ENCODE results near the gene SLC38A2.

Gene SLC38A2

GRCh38 chr12:46369474-46370379 is 2.8 kb downstream of the SLC38A2 start:
- ChIA-PET POLR2A (ENCODE audit: low non-redundant PET) (no interaction called here), CTCF (no interaction called here)
- H3K27ac ChIP-seq, result no peak overlapping the region
- TF ChIP-seq CTCF (conservative IDR thresholded peaks at IDR 0.05; ENCODE audit: low read depth), result no peak
- DNase-seq (ENCODE audit: low spot score), result no peak

- POLR2A ChIA-PET (ENCODE audit: low non-redundant PET), result no interaction called here
- DNase-seq (ENCODE audit: low spot score), result no peak
- no peak overlapping the region for H3K27ac ChIP-seq
- CTCF ChIA-PET, result no interaction called here
- TF ChIP-seq CTCF (conservative IDR thresholded peaks at IDR 0.05; ENCODE audit: low read depth), result no peak
Measured at GRCh38 chr12:46369095-46369473, 3.5 kb downstream of the SLC38A2 start.

DNA sequence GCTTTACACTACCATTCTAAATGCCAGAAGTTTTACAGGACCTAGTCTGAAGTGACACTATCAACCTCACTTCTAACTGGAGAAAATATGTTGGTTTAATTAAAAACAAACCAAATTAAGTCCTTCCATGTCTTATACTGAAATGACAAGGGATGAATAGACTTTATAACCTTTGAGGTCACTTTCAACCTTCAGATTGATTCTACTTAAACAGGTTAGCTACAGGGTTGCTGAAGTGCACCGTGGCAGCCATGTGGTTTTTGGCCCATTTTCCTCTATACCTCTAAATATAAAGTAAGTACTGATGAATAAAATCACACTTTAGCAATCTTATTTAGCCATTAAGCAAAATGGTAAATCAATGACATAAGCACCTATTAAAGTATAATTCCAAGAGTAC is 3.9 kb downstream of the SLC38A2 start:
- ChIA-PET POLR2A (ENCODE audit: low non-redundant PET) (no interaction called here), CTCF (no interaction called here)
- no peak for TF ChIP-seq CTCF (conservative IDR thresholded peaks at IDR 0.05; ENCODE audit: low read depth)
- no peak overlapping the region for H3K27ac ChIP-seq
- no peak for DNase-seq (ENCODE audit: low spot score)

DNA sequence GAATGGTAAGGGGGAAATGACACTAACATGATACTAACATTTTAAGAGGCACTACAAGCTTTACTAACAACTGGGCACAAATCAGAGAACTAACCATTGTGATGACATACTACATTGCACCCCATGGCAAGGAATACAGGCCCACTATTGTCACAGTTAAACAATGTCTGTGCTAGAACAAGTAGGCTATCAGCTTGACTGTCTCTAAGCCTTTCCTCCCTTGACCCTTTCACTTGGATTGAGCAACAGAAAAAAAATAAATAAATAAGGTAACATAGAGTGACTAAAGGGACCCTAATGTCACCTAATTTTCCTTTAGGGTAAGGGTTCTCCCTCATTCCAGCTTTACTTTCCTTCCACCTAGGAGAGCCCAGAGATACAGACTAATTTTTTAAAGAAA is 4.4 kb downstream of the SLC38A2 start:
- ChIA-PET CTCF (no interaction called here), POLR2A (ENCODE audit: low non-redundant PET) (no interaction called here)
- H3K27ac ChIP-seq, result peak overlapping the region; percentile 74
- TF ChIP-seq CTCF (conservative IDR thresholded peaks at IDR 0.05; ENCODE audit: low read depth), result no peak
- no peak for DNase-seq (ENCODE audit: low spot score)

DNA sequence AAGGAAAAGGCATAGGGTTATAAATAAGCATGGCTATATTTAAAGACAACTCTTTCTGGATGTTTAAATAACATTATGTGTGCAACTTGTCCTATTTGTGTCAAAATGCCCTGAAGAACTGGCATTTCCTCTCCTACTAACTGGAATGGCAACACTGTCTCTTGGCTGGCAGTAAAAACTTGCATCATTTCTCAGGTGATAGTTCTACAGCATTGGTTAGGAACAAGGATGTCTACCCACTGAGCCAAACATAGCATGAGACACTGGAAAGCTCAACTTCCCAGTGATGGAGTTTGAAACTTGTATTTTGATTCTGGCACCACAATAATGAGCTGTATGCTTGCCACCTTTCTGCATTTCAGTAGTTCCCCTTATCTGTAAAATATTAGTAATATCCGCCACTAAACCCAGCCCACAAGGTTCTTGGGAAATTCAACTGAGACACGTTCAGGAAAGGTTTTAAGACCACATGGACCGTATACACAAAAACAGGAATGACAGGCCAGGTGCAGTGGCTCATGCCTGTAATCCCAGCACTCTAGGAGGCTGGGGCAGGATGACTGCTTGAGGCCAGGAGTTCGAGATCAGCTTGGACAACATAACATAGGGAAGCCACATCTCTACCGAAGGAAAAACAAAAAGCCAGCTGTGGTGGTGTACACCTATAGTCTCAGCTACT is 5.1 kb downstream of the SLC38A2 start:
- no peak for DNase-seq (ENCODE audit: low spot score)
- ChIA-PET CTCF (no interaction called here), POLR2A (ENCODE audit: low non-redundant PET) (no interaction called here)
- no peak for TF ChIP-seq CTCF (conservative IDR thresholded peaks at IDR 0.05; ENCODE audit: low read depth)
- H3K27ac ChIP-seq, result peak overlapping the region; percentile 74

DNA sequence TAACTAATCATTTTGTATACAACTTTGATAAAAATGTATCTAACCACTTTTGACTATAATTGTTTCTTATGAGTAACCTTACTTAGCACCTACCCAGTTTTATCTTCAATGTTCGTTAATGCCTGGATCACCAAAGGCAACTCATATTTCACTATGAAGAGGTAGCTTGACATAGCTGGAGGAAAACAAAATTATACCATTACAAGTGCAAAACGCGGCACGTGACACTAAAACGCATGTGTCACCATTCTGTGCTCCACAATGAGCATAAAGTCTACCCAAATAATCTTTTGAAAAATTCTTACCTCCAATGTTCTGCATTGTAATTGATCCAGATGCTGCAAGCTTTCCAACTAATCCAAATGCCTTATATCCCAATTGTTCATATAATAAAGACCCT is 5.8 kb downstream of the SLC38A2 start:
- H3K27ac ChIP-seq, result no peak overlapping the region
- POLR2A ChIA-PET (ENCODE audit: low non-redundant PET), result no interaction called here
- DNase-seq (ENCODE audit: low spot score), result no peak
- TF ChIP-seq CTCF (conservative IDR thresholded peaks at IDR 0.05; ENCODE audit: low read depth), result no peak
- CTCF ChIA-PET, result interaction anchor here (0.8 kb wide), 1 partner anchor 103 kb away, joined by 3 read pairs; no protein-coding TSS in a partner anchor
